ENCODE data around the gene EDEM1.

DNA sequence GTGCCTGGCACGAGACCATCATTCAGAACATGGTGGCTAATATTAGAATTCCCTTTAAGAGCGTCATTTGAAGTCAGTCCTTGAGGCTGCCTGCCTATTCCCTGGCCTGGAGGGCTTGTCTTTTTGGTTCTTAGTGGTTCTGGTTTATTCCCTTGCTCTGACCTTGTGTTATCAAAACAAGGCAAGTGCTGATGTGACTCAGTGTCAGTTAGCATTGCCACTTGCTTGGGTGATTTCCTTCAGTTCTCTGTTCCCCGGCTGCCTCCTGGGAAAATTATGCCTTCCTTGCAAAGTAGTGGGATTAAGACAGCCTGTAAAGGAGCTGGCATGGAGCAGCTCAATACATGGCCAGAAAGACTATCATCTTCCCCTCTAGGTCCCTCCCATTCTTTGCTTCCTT is 64.6 kb downstream of the EDEM1 start:
- TF ChIP-seq EZH2 (IDR thresholded peaks at IDR 0.05; ENCODE audit: insufficient read depth, poor library complexity, severe bottlenecking) = no peak
- no peak for TF ChIP-seq EZH2phosphoT487 (IDR thresholded peaks at IDR 0.05; ENCODE audit: insufficient read depth, low read depth)
